HT1080 (cell line): ENCODE data around the gene SLC24A4. TPM values are rescaled to one million over a fixed set of nuclear protein-coding genes. Genes with fewer than 3 reads are reported as not detected.

Experiments
- DNase-seq: peaks from one replicate; pipeline ENCODE4 v3.0.0-alpha.2; 2015; ENCODE audit warnings: low read depth
- total RNA-seq: library from RNA; depleted of rRNA; stranded (reverse); fragments of >200 nt; shearing (Covaris generic); gene quantifications from 2 replicates; pipeline ENCODE4 v1.2.3, GENCODE V29; 2014

Gene SLC24A4
- total RNA-seq, 1 experiment from 2014 or later: not detected

DNA sequence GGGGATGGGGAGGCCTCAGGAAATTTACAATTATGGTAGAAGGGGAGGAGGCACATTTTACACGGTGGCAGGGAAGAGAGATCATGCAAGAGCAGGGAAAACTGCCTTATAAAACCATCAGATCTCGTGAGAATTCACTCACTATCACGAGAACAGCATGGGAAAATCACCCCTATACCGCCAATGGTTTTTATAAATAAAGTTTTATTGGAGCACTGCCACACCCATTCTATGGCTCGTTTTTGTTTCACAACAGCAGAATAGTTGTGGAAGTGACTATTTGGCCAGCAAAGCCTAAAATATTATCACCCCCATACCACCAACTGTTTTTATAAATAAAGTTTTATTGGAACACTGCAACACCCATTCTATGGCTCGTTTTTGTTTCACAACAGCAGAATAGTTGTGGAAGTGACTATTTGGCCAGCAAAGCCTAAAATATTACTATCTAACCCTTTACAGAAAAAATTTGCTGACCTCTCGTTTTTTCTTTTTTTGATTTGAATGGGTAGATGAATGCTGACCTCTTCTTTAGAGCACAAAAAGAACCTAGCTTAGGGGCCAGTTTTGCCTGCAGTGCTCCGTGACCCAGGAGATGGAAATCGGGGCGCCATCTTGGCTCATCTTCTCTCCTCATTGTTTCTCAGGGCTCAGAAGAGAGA, 113.3 kb downstream of the SLC24A4 start:
- no peak for DNase-seq

DNA sequence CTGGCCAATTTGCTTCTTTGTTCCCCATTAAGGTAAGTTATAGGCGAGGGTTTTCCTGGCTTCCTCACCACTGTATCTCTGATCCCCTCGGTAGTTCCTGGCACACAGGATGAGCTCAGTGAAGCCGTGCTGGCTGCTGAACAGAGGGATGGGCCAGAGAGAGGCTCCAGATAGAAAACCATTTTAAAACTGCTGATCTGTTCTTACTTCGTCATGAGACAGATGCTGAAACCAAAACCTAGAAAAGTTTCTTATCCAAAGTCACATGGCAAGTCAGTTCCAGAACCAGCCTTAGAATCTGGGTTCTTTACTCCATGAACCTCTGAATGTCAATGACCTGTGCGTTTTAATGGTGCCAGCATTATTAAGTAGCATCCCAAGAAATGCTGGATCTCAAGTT, 114.3 kb downstream of the SLC24A4 start:
- no peak for DNase-seq

DNA sequence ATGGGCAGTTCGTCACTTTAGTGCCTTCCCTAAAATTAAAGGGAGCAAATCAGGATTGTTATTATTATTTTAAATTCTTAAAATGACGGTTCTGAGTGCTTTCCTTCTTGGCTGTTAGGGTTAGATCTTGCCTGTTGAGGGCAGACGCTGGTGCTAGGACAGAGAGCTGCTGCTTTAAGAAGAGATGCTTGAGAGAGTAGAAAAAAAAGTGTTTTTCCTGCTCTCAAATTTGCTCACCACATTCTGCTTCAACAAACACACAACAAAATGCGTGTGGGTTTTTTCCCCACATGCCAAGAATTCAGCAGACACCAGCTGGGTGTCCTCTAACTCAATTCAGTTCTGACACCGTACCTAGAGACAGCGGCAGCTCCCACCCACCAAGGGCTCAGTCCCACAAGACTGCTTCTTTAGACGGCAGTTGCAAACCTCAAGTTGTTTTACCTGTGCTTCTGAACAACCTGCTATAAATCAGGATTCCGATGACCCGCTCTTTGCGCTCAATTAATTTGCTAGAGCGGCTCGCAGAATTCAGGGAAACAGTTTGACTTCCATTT, 114.8 kb downstream of the SLC24A4 start:
- no peak for DNase-seq

DNA sequence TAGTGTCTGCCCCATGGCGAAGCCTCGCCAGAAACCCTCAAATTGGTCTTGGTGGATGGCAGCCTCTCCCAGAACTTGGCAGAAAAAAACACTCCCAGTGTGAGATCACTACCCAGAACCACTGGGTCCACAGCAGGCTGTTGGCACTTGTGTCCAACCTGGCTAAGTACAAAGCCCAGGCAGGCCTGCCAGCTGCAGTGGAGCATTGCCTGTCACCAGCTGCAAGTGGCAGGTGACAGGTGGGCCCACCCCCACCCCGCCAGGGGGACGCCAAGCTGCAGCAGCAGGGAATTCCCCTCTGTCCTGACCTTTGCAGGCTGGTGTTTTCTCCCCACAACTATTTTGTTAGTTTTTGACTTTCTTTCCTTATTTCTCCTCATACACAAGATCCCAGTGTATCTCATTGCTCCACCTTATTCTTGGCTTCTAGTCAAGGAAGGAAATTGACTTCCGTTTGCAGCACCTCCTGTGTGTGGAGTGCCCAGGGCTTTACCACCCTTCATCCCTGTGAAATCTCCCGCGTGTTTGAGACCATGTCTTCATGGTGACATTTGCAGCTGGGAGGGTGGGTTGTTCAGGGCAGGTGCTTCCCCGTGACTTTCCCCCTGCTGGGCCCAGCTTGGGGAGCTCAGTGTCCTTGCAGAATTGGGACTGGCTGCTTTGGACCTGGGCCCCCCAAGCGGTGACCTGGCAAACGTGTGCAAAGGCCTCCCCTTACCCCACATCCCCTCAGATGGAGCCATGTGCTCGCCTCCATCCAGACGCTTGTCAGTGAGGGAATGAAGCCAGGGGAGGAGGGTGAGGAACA, 116.8 kb downstream of the SLC24A4 start:
- no peak for DNase-seq

DNA sequence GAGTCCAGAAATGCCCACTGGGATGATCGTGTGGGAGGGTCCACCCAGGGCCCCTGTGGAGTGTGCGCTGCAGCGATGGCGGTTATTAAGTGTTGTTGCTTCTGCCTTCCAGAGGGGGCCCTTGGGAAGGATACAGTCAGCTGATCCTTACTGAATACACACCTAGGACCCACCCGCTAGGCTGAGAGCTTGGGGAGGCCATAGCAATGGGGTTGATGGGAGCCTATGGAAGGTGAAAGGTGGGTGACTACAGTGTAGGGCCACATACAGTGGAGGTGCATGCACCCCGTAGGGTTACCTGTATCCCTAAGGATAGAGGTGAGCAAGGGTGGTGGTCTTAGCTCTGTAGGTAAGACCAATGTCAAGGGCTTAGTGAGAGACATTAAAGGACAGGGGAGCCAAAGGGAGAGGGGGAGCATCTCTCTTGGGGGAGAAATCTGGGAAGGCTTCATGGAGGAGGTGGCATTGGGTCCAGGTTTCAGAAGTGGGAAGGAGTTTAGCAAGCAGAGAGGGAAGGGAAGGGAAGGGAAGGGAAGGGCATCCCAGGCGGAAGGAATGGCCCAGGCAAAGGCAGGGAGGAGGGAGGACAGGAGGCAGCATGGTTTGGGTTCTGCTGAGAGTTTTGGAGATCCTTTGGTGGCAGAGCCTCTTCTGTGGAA, 117.5 kb downstream of the SLC24A4 start:
- DNase-seq: no peak

DNA sequence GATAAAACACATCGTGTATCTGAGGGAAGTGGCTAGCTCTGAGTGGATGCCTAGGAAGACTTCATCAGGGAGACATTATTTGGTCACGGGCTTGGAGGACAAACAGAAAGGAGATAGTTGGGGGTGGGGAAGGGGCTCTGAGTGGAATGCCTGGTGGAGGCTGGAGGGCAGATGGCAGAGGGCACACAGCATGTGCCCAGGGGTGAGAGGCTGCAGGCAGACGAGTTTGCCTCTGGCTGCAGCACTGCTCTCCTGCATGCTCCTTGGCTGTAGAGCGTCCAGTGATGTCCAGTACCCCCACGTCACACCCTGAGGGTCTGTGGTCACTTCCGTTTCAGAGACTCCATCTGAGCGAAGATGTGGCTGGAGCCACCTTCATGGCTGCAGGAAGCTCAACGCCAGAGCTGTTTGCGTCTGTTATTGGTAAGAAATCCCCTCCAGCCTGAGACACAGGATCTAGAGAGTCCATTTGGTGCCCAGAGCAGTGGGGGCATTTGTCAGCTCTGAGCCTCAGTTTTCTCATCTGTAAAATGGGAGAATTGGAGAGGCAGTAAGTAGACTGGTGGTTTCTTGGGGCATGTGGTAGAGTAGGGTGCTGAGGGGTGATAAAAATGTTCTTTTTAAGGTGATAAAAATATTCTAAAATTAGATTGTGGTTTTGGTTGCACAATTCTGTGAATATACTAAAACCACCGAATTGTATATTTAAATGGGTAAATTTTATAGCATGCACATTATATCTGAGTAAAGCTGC, 119.0 kb downstream of the SLC24A4 start:
- no peak for DNase-seq

DNA sequence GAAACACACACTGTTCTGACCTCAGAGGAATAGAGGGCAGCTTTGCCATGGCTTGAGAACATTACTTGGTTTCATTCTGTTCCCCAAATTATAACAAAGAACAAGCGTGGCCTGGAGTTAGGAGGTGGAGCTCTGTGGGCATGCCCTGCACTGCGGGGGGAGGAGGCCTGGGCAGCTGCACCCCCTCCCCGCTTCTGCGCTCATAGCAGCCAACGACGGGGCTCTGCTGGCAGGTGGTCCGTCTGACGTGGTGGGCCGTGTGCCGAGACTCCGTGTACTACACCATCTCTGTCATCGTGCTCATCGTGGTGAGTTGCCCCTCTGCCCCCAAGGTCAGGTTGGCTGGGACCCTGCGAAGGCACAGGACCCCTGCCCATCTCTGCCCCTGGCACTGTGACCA, 120.2 kb downstream of the SLC24A4 start:
- no peak for DNase-seq

DNA sequence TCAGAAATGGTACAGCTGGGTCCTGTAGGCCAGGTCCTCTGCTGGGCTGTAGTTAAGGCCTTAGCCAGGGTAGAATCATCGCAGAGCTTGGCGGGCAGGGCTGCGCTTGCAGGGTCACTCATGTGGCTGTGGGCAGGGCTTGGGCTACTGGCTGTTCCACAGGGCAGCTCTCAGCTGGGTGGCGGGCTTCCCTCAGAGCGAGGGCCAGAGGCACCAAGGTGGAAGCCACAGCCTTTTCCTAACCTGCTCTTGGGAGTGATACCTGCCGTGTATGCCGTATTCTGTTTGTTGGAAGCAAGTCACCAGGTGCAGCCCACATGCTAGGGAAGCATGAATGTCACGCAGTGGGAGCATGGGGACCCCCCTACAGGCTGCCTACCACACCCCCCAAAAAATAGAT, 120.8 kb downstream of the SLC24A4 start:
- DNase-seq: no peak

DNA sequence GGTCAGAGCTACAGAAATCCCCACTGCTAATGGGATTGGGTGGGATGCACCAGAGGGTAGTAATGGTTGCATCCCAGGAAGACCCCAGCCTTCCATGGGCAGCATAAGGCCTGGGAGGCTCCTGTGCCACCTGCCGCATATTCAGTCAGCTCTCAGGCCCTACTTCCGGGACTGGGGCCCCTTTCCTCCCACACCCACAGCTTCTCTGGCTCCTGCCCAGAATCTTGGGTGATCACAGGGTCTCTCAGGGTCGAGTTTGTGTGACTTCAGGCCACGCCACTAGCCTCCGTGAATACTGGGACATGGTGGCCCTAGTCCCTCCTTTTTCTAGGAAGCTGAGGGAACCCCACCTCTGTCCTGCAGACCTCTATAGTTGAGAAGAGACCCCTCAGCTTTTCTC, 123.8 kb downstream of the SLC24A4 start:
- DNase-seq: no peak

DNA sequence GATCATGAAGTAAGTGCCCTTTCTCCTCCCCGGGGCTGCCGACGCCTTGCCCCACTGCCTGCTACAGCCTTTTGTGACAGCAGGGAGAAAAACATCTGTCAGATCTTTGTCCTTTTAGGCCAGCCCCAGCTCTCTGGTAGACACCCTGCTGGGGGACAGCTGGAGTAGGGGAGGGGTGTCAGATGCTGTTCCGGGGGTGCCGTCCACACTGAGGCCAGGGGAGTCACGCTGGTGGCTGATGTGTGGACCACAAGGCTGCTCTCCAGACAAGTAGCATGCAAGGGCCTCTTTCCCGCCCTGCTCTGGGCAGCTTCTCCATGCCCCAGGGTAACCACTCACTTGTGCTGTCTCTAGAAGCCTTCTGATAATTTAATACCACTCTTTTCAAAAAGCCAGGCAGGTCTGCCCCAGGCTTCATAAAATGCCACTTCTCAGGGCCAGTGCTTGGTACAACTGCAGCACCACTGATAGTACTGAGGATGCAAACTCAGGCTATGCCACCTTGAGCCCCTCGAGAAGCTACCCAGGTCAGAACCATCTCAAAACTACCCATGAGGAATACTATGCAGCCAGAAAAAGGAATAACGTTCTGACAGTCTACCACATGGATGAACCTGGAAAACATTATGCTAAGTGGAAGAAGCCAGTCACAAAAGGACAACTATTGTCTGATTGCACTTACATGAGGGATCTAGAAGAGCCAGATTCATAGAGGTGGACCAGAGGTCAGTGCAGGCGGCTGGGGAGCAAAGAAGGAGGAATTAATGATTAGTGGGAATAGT, 124.6 kb downstream of the SLC24A4 start:
- no peak for DNase-seq

DNA sequence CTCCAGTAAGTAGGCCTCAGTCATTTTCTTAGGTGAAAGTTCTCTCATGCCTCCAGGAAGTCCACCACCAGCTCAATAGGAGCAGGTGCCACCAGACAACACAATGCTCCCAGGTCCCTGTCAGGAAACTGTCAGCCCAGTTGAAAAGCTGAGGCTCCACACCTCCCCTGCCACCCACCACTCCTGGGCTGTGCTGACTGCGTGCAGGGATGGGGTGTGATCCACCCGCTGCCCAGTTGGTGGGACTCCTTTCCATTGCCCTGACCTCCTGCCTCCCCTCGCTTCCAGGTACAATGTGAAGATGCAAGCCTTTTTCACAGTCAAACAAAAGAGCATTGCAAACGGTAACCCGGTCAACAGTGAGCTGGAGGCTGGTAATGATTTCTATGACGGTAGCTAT, 125.8 kb downstream of the SLC24A4 start:
- DNase-seq: no peak

DNA sequence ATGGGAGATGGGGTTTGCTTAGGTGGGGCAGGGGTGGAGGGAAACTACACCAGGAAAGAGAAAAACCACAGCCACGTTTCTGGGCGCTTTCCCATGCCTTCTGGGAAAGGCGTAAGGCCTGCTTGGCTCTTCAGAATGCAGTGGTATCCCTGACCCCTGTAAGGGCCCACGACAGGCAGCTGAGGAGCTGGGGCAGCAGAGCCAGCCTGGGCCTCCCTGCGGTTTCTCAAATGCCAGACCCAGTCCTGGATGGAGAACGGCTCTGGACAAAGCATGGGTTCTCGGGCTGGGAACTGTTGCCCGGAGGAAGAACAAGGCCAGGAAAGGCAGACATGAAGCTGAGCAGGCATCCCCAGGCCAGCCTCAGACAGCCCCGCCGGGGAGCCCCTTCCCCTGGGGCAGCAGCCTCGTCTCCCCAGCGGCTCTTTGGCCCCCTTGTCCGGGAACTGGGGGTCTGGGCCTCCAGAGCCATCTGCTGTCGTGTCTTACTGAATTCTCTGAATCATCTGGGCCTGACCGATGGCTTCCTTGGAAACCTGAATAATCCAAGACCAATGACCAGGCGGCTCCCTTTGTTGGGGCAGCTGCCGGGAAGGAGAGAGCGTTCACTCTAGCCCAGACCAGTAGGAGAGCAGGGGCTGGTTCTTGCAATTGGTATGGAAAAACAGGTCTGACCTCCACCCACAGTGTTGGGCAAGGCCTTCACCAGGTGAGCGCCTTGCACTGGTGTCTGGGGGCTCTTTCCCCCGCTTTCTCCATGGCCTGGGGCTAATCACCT, 126.6 kb downstream of the SLC24A4 start:
- DNase-seq: no peak

DNA sequence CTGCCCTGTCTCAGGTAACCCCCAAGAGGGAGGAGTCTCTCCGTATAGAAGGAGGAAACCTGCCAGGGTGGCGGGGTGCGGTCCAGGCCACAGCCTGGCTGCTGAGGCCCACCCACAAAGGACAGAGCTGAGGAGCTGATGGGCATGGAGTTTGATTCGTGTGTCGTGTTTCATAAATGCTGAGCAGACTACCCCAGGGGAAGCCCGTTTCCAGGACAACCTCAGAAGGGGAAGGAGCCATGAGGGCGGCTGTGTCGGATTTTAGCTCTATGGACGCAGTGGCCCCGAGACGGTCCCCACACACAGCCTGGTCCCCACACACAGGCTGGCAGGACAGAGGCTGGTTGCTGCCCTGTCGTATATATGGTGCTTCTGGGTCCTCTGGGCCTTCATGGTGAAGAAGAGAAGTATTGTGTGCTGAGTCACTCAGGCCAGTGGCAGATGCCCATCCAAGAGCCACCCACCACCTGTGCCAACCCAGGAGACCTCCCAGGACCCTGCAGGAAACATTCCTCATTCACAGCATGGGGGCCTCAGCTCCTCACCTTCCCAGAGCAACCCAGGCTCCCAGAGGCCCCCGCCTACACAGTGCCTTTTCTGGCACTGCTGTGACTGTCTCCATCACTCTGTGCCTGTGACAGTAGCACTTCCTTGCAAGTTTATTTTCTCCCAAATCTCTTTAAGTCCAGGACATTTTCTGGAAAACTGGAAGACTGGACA, 127.5 kb downstream of the SLC24A4 start:
- DNase-seq: no peak

DNA sequence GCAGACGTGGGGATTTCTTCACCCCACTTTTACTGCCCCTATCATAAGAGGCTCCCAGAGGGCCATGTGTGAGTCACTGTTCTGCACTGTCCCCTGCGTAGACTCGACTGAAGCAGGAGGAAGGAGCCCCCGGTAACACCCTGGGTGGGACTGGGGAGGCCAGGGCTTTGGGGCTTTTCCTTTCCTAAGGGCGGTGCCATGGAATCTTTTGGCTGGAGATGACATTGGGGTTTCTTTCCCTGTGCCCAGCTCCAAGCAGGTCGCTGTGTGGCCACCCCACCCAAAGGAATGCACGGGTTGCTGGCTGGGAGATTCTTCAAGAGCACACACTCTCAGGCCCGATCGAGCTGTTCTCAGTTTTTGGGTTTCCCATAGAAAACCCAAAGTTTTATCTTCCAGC, 128.3 kb downstream of the SLC24A4 start:
- DNase-seq: no peak

DNA sequence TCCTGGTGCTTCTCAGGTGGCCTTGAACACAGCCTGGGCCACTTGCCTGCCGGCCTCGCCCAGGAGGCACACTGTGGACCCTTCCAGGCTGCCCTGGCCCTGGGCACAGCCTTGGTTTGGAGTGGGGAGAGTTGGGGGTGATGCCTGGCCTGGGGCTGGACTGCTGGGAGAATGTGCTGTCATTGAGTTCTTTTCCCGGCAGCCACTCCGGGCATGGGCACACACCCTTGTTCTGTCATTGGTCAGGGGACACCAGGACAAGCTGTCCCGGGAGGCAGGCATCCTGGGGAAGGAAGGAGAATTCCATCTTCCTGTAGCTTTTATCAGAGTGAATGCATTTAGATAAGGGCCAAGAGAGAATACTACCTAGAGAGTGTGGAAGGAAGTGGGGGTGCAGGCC, 128.8 kb downstream of the SLC24A4 start:
- DNase-seq: no peak

DNA sequence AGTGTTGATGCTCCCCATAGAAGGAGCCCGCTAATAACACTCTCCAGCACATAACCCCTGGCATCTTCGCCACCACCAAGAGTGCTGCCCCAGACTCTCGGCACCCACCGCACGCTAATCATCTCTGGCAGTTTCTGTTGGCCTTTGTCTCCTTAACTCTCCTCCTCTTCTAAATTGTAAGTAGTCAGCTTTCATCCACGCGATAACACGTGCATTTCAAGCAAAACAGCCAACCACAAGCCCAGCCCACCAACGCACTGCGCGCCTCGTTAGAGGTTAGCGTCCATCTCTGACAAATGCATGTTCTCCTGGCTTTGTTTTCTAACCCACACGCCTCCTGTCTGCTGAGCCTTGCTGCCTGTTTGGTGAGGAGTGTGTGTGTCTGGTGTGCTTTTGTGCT, 129.5 kb downstream of the SLC24A4 start:
- DNase-seq: no peak

DNA sequence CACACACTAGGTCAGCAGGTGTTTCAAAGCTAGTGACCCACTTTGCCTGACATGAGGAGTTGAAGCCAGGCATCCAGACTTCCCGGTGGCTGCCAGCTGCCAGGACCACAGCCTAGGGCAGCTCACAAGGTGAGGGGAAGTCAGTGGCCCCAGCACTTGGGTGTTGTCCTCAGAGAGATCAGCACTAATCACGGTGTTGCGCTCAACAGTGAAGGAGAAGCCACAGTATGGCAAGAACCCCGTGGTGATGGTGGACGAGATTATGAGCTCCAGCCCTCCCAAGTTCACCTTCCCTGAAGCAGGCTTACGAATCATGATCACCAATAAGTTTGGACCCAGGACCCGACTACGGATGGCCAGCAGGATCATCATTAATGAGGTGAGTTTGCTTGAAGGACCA, 130.7 kb downstream of the SLC24A4 start:
- no peak for DNase-seq

DNA sequence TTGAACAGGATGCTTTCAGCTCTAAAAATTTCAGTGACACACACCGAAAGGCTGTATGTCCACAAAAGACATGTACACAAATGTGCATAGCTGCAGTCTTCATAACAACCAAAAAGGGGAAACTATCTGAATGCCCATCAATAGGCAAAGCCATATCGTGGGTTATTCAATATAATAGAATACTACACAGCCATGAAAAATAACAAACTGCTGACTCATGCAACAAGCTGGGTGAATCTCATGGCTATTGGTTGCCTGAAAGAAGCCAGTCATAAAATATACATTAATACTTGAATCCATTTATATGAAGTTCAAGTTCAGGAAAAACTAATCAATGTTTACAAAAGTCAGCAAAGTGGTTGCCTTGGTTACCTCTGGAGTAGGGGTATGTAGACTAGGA, 132.3 kb downstream of the SLC24A4 start:
- no peak for DNase-seq
